H9 (cell line): ENCODE data around the gene THRB. TPM values are rescaled to one million over a fixed set of nuclear protein-coding genes. Genes with fewer than 3 reads are reported as not detected.

ENCODE experiments used
- DNase-seq: peaks from one replicate; pipeline ENCODE4 v3.0.0-alpha.2; 2017
- H2AFZ ChIP-seq: one replicate; pipeline ENCODE4 v1.6.1; 2013; ENCODE audit warnings: mild to moderate bottlenecking, low read length, control low read depth, moderate library complexity
- H2AK5ac ChIP-seq: 2 replicates; pipeline ENCODE4 v1.6.1; 2013; ENCODE audit warnings: low read length, control low read depth, mixed read lengths; ENCODE audit not compliant: insufficient read length
- H2BK120ac ChIP-seq: one replicate; pipeline ENCODE4 v1.6.1; 2013; ENCODE audit warnings: low read depth, mild to moderate bottlenecking, low read length, control low read depth, inconsistent platforms; ENCODE audit not compliant: poor library complexity, severe bottlenecking
- H2BK12ac ChIP-seq: 2 replicates; pipeline ENCODE4 v1.6.1; 2013; ENCODE audit warnings: low read length, control low read depth, mixed read lengths, low read depth; ENCODE audit not compliant: insufficient read length
- H2BK15ac ChIP-seq: 2 replicates; pipeline ENCODE4 v1.6.1; 2013; ENCODE audit warnings: low read depth, low read length, control low read depth
- H2BK20ac ChIP-seq: one replicate; pipeline ENCODE4 v1.6.1; 2013; ENCODE audit warnings: low read depth, mild to moderate bottlenecking, low read length, control low read depth, inconsistent platforms; ENCODE audit not compliant: poor library complexity, severe bottlenecking
- H2BK5ac ChIP-seq: 2 replicates; pipeline ENCODE4 v1.6.1; 2013; ENCODE audit warnings: low read length, control low read depth, mixed read lengths; ENCODE audit not compliant: insufficient read length
- H3K14ac ChIP-seq: 2 replicates; pipeline ENCODE4 v1.6.1; 2013; ENCODE audit warnings: low read length, control low read depth; ENCODE audit not compliant: insufficient read depth
- H3K18ac ChIP-seq: 2 replicates; pipeline ENCODE4 v1.6.1; 2013; ENCODE audit warnings: low read depth, mild to moderate bottlenecking, mixed read lengths, low read length, control low read depth; ENCODE audit not compliant: insufficient read length
- H3K23ac ChIP-seq: 2 replicates; pipeline ENCODE4 v1.6.1; 2013; ENCODE audit warnings: low read length, control low read depth, mixed read lengths, low read depth; ENCODE audit not compliant: insufficient read length
- H3K23me2 ChIP-seq: 2 replicates; pipeline ENCODE4 v1.6.1; 2013; ENCODE audit warnings: low read depth, mild to moderate bottlenecking, mixed read lengths, low read length, control low read depth; ENCODE audit not compliant: insufficient read length, poor library complexity, severe bottlenecking
- H3K27ac ChIP-seq: 2 replicates; pipeline ENCODE4 v1.5.1; 2013; ENCODE audit warnings: low read length, control low read depth, mixed read lengths, low read depth; ENCODE audit not compliant: insufficient read length
- H3K27me3 ChIP-seq: 2 replicates; pipeline ENCODE4 v1.6.1; 2013; ENCODE audit warnings: low read length, control low read depth, inconsistent platforms; ENCODE audit not compliant: insufficient read depth
- H3K4ac ChIP-seq: 2 replicates; pipeline ENCODE4 v1.6.1; 2013; ENCODE audit warnings: low read depth, mild to moderate bottlenecking, control low read depth, inconsistent platforms, low read length, moderate library complexity
- H3K4me1 ChIP-seq: 2 replicates; pipeline ENCODE4 v1.6.1; 2013; ENCODE audit warnings: low read length, control low read depth, inconsistent platforms; ENCODE audit not compliant: insufficient read depth
- H3K4me2 ChIP-seq: 2 replicates; pipeline ENCODE4 v1.6.1; 2013; ENCODE audit warnings: low read length, control low read depth, mixed read lengths; ENCODE audit not compliant: insufficient read length, insufficient read depth
- H3K56ac ChIP-seq: 2 replicates; pipeline ENCODE4 v1.6.1; 2013; ENCODE audit warnings: low read depth, mild to moderate bottlenecking, mixed read lengths, low read length, control low read depth; ENCODE audit not compliant: insufficient read length
- H3K79me1 ChIP-seq: 2 replicates; pipeline ENCODE4 v1.6.1; 2013; ENCODE audit warnings: low read depth, mild to moderate bottlenecking, moderate library complexity, low read length, control low read depth, inconsistent platforms; ENCODE audit not compliant: insufficient read depth, poor library complexity, severe bottlenecking
- H3K79me2 ChIP-seq: 2 replicates; pipeline ENCODE4 v1.6.1; 2013; ENCODE audit warnings: low read length, control low read depth, inconsistent platforms; ENCODE audit not compliant: insufficient read depth
- H3K9ac ChIP-seq: 2 replicates; pipeline ENCODE4 v1.6.1; 2013; ENCODE audit warnings: low read length, control low read depth, mixed read lengths; ENCODE audit not compliant: insufficient read length; ENCODE audit errors: extremely low read depth
- H3K9me3 ChIP-seq: one replicate; pipeline ENCODE4 v1.6.1; 2013; ENCODE audit warnings: low read depth, low read length, inconsistent platforms; ENCODE audit not compliant: control insufficient read depth
- H3T11ph ChIP-seq: one replicate; pipeline ENCODE4 v1.6.1; 2013; ENCODE audit warnings: mild to moderate bottlenecking, low read length, control low read depth, inconsistent platforms
- H4K20me1 ChIP-seq: one replicate; pipeline ENCODE4 v1.6.1; 2013; ENCODE audit not compliant: control insufficient read depth, insufficient read length, insufficient read depth
- H4K5ac ChIP-seq: 2 replicates; pipeline ENCODE4 v1.6.1; 2013; ENCODE audit warnings: low read depth, mild to moderate bottlenecking, mixed read lengths, low read length, control low read depth; ENCODE audit not compliant: insufficient read length
- H4K8ac ChIP-seq: replicated peaks from 2 replicates; pipeline ENCODE4 v1.6.1; 2013; ENCODE audit warnings: low read length, control low read depth, mixed read lengths, low read depth; ENCODE audit not compliant: insufficient read length
- H4K91ac ChIP-seq: 2 replicates; pipeline ENCODE4 v1.6.1; 2013; ENCODE audit warnings: low read depth, mild to moderate bottlenecking, moderate library complexity, mixed read lengths, low read length, control low read depth; ENCODE audit not compliant: insufficient read length
- H3K27ac Mint-ChIP-seq, 3 experiments: 2 replicates in 2 of 3; 3 replicates in 1 of 3; pipeline ENCODE4 v1.8.0; 2020 to 2021; ENCODE audit warnings: mixed read lengths in 3 of 3, mild to moderate bottlenecking in 1 of 3, moderate library complexity in 1 of 3
- H3K27me3 Mint-ChIP-seq: 2 replicates; pipeline ENCODE4 v1.8.0; 2021; ENCODE audit warnings: low read depth, mild to moderate bottlenecking, moderate library complexity, mixed read lengths
- H3K36me3 Mint-ChIP-seq, 3 experiments: 2 replicates in 2 of 3; 3 replicates in 1 of 3; pipeline ENCODE4 v1.8.0; 2020 to 2021; ENCODE audit warnings: low read depth in 3 of 3, mixed read lengths in 3 of 3; ENCODE audit not compliant: insufficient read depth in 1 of 3
- H3K4me1 Mint-ChIP-seq, 2 experiments: 2 replicates each; pipeline ENCODE4 v1.8.0; 2020; ENCODE audit warnings: mixed read lengths in 2 of 2
- H3K4me3 Mint-ChIP-seq, 2 experiments: 2 replicates in 1 of 2; 3 replicates in 1 of 2; pipeline ENCODE4 v1.8.0; 2020 to 2021; ENCODE audit warnings: mild to moderate bottlenecking in 2 of 2, mixed read lengths in 2 of 2, moderate library complexity in 1 of 2
- H3K9me3 Mint-ChIP-seq, 2 experiments: 2 replicates in 1 of 2; 3 replicates in 1 of 2; pipeline ENCODE4 v1.8.0; 2020; ENCODE audit warnings: mild to moderate bottlenecking in 2 of 2, mixed read lengths in 2 of 2, moderate library complexity in 1 of 2
- CTCF ChIP-seq: fragments of 200-600 bp; sonication (generic); conservative IDR thresholded peaks from 3 replicates; pipeline ENCODE4 v1.8.0; 2021; ENCODE audit warnings: antibody characterized with exemption, mild to moderate bottlenecking
- WGBS: extraction: QIAGEN DNeasy Blood & Tissue Kit; methylation state at CpG from one replicate; pipeline ENCODE4 v1.1.7; 2013; ENCODE audit warnings: missing lambda C conversion rate, low lambda C conversion rate, mixed read lengths; ENCODE audit not compliant: insufficient read length; ENCODE audit errors: extremely low coverage; 5-methylcytosine and 5-hydroxymethylcytosine counted together
- total RNA-seq: library from RNA; stranded (reverse); gene quantifications from 2 replicates; pipeline ENCODE4 v1.2.1, GENCODE V29; 2021

The THRB gene
- total RNA-seq, 1 experiment from 2014 or later = 8.6 TPM

GRCh38 chr3:24393316-24393715, 101.3 kb downstream of the THRB start:
- no peak overlapping the region for H3K4ac ChIP-seq
- H2AK5ac ChIP-seq = no peak overlapping the region
- peaks cover 2% of the 10 kb centered on the region; the same call in 1 of the 2 replicates for H3K27me3 ChIP-seq
- H3K79me2 ChIP-seq = no peaks in the 10 kb centered on the region
- Mint-ChIP-seq H3K36me3 (peaks cover 0 to 4% (median 0%) of the 10 kb centered on the region in 3 experiments; a peak in 1 of 7 replicates), H3K9me3 (peaks cover 0 to 5% of the 10 kb centered on the region in 2 experiments; a peak in 2 of 5 replicates), H3K27ac (no peak overlapping the region), H3K4me3 (no peak overlapping the region), H3K4me1 (peaks cover 37 to 41% of the 10 kb centered on the region in 2 experiments), H3K27me3 (peaks cover 46% of the 10 kb centered on the region)
- DNase-seq = no peak
- no peak overlapping the region for H4K91ac ChIP-seq
- no CpG with 5 or more reads among the region's 3 CpGs for WGBS
- H3K9ac ChIP-seq = no peak overlapping the region
- H3T11ph ChIP-seq = no peak overlapping the region
- no peak overlapping the region for H4K8ac ChIP-seq
- no peak overlapping the region for H3K27ac ChIP-seq
- no peak overlapping the region for H2BK15ac ChIP-seq
- no peak overlapping the region for H2BK120ac ChIP-seq
- no peaks in the 10 kb centered on the region for H3K23me2 ChIP-seq
- no peak overlapping the region for H3K4me2 ChIP-seq
- no peak overlapping the region for H3K23ac ChIP-seq
- no peak overlapping the region for H2BK12ac ChIP-seq
- H4K20me1 ChIP-seq = no peaks in the 10 kb centered on the region
- no peak overlapping the region for H2AFZ ChIP-seq
- H3K14ac ChIP-seq = no peak overlapping the region
- no peak overlapping the region for H2BK5ac ChIP-seq
- H3K56ac ChIP-seq = no peak overlapping the region
- H2BK20ac ChIP-seq = no peak overlapping the region
- no peaks in the 10 kb centered on the region for H3K9me3 ChIP-seq
- H4K5ac ChIP-seq = no peak overlapping the region
- H3K18ac ChIP-seq = no peak overlapping the region
- H3K4me1 ChIP-seq = peaks cover 5% of the 10 kb centered on the region; the same call in 1 of the 2 replicates
- no peak for TF ChIP-seq CTCF
- no peaks in the 10 kb centered on the region for H3K79me1 ChIP-seq
